GM23338 (cell line): ENCODE data around the gene ITGB2. TPM values are rescaled to one million over a fixed set of nuclear protein-coding genes. Genes with fewer than 3 reads are reported as not detected.

Experiments used
- ATAC-seq: fragments of 200-7000 bp; cut with Tn5 transposase; 3 replicates; pipeline ENCODE4 v1.9.1; 2020
- DNase-seq: peaks from one replicate; pipeline ENCODE4 v3.0.0-alpha.2; 2015; ENCODE audit warnings: low spot score
- H2AFZ ChIP-seq: fragments of 200-600 bp; sonication (generic); 2 replicates; pipeline ENCODE4 v1.8.0; 2016; ENCODE audit warnings: antibody characterized with exemption, mild to moderate bottlenecking, moderate library complexity
- H3F3A ChIP-seq: fragments of 200-600 bp; sonication (generic); replicated peaks from 2 replicates; pipeline ENCODE4 v1.8.0; 2017; ENCODE audit warnings: antibody characterized with exemption, mixed run types, low read depth
- H3K27ac ChIP-seq: fragments of 200-600 bp; sonication (generic); 2 replicates; pipeline ENCODE4 v1.6.1; 2016; ENCODE audit warnings: low read depth
- H3K27me3 ChIP-seq: fragments of 200-600 bp; sonication (generic); 2 replicates; pipeline ENCODE4 v1.8.0; 2016; ENCODE audit warnings: mild to moderate bottlenecking, mixed run types, moderate library complexity; ENCODE audit not compliant: insufficient read depth
- H3K36me3 ChIP-seq: fragments of 200-600 bp; sonication (generic); 2 replicates; pipeline ENCODE4 v1.8.0; 2016; ENCODE audit warnings: mild to moderate bottlenecking; ENCODE audit not compliant: insufficient read depth
- H3K4me1 ChIP-seq: fragments of 200-600 bp; sonication (generic); 2 replicates; pipeline ENCODE4 v1.8.0; 2016; ENCODE audit warnings: mild to moderate bottlenecking, moderate library complexity; ENCODE audit not compliant: insufficient read depth
- H3K4me2 ChIP-seq: fragments of 200-600 bp; sonication (generic); 2 replicates; pipeline ENCODE4 v1.7.1; 2017; ENCODE audit warnings: mixed run types
- H3K4me3 ChIP-seq: fragments of 200-600 bp; sonication (generic); 2 replicates; pipeline ENCODE4 v1.6.1; 2016; ENCODE audit warnings: mixed run types
- H3K79me2 ChIP-seq: fragments of 200-600 bp; sonication (generic); replicated peaks from 2 replicates; pipeline ENCODE4 v1.8.0; 2017; ENCODE audit warnings: mild to moderate bottlenecking; ENCODE audit not compliant: insufficient read depth
- H3K9me2 ChIP-seq: fragments of 200-600 bp; sonication (generic); 2 replicates; pipeline ENCODE4 v1.8.0; 2017; ENCODE audit not compliant: insufficient read depth
- H4K20me1 ChIP-seq: fragments of 200-600 bp; sonication (generic); replicated peaks from 2 replicates; pipeline ENCODE4 v1.8.0; 2017; ENCODE audit warnings: mild to moderate bottlenecking; ENCODE audit not compliant: insufficient read depth
- H3K27ac Mint-ChIP-seq: 2 replicates; pipeline ENCODE4 v1.8.0; 2020; ENCODE audit warnings: inconsistent platforms, mild to moderate bottlenecking, moderate library complexity, mixed read lengths
- H3K27me3 Mint-ChIP-seq: 3 replicates; pipeline ENCODE4 v1.8.0; 2022; ENCODE audit warnings: low read depth, mild to moderate bottlenecking, moderate library complexity, mixed read lengths, inconsistent platforms; ENCODE audit not compliant: insufficient read depth, poor library complexity
- H3K36me3 Mint-ChIP-seq: 3 replicates; pipeline ENCODE4 v1.8.0; 2021; ENCODE audit warnings: low read depth, mild to moderate bottlenecking, inconsistent platforms, moderate library complexity, mixed read lengths
- H3K4me1 Mint-ChIP-seq: 3 replicates; pipeline ENCODE4 v1.8.0; 2020; ENCODE audit warnings: mild to moderate bottlenecking, inconsistent platforms, mixed read lengths
- H3K4me3 Mint-ChIP-seq: 3 replicates; pipeline ENCODE4 v1.8.0; 2021; ENCODE audit warnings: moderate library complexity, mild to moderate bottlenecking, inconsistent platforms, mixed read lengths
- H3K9me3 Mint-ChIP-seq: 3 replicates; pipeline ENCODE4 v1.8.0; 2020; ENCODE audit warnings: moderate library complexity, mild to moderate bottlenecking, inconsistent platforms, mixed read lengths
- CREB1 ChIP-seq: fragments of 250-450 bp; sonication (Bioruptor Pico); IDR thresholded peaks from 2 replicates; pipeline ENCODE4 v1.5.0; 2020; ENCODE audit warnings: low read depth, mild to moderate bottlenecking, moderate library complexity
- EZH2 ChIP-seq: fragments of 200-600 bp; sonication (generic); IDR thresholded peaks from one replicate; pipeline ENCODE4 v1.8.0; 2017; ENCODE audit warnings: antibody characterized with exemption, mild to moderate bottlenecking, low read depth; ENCODE audit not compliant: unreplicated experiment
- EZH2phosphoT487 ChIP-seq: fragments of 200-600 bp; sonication (generic); IDR thresholded peaks from one replicate; pipeline ENCODE4 v1.8.1; 2018; ENCODE audit warnings: antibody characterized with exemption; ENCODE audit not compliant: unreplicated experiment
- POLR2AphosphoS5 ChIP-seq: IDR thresholded peaks from 2 replicates; pipeline ENCODE4 v1.6.1; 2016; ENCODE audit warnings: antibody characterized with exemption, low read depth
- REST ChIP-seq: IDR thresholded peaks from one replicate; pipeline ENCODE4 v1.6.1; 2018; ENCODE audit warnings: antibody characterized with exemption; ENCODE audit not compliant: unreplicated experiment
- ZNF114 ChIP-seq: fragments of 250-450 bp; sonication (Bioruptor Pico); IDR thresholded peaks from 2 replicates; pipeline ENCODE4 v1.5.0; 2020; ENCODE audit warnings: mild to moderate bottlenecking, moderate library complexity
- polyA plus RNA-seq: library from polyadenylated mRNA; unstranded; fragments of >200 nt; fragmentation: Nextera tagmentation; extraction: Ambion mirVana; gene quantifications from 2 replicates; pipeline ENCODE4 v1.2.1, GENCODE V29; 2016
- total RNA-seq: library from RNA; depleted of rRNA; stranded (reverse); fragments of >200 nt; shearing (Covaris generic); gene quantifications from 2 replicates; pipeline ENCODE4 v1.2.3, GENCODE V29; 2014
- TF ChIP-seq, protein P1 (sequence below), 2 experiments: fragments of 200-600 bp in 1 of 2; sonication (generic) in 1 of 2; conservative IDR thresholded peaks; 2 replicates each; pipeline versions ENCODE4 v1.5.1 to v1.6.1; 2016 to 2017; ENCODE audit warnings: antibody characterized with exemption in 2 of 2, low read depth in 2 of 2, mild to moderate bottlenecking in 2 of 2, moderate library complexity in 1 of 2

Gene ITGB2
- total and polyA plus RNA-seq, 2 experiments from 2014 or later = 0.44 to 0.63 TPM

GRCh38 chr21:44944596-44944995 is 23.9 kb upstream of the ITGB2 start (continued):
- no peak for TF ChIP-seq REST

GRCh38 chr21:44943686-44944550 is 23.2 kb upstream of the ITGB2 start:
- H3K4me3 Mint-ChIP-seq = no peak overlapping the region
- TF ChIP-seq ZNF114 (CRISPR knock-in tag) (no peak), POLR2AphosphoS5 (no peak), REST (no peak), EZH2phosphoT487 (no peak), EZH2 (no peak), CREB1 (CRISPR knock-in tag) (no peak)
- TF ChIP-seq, protein P1, sequence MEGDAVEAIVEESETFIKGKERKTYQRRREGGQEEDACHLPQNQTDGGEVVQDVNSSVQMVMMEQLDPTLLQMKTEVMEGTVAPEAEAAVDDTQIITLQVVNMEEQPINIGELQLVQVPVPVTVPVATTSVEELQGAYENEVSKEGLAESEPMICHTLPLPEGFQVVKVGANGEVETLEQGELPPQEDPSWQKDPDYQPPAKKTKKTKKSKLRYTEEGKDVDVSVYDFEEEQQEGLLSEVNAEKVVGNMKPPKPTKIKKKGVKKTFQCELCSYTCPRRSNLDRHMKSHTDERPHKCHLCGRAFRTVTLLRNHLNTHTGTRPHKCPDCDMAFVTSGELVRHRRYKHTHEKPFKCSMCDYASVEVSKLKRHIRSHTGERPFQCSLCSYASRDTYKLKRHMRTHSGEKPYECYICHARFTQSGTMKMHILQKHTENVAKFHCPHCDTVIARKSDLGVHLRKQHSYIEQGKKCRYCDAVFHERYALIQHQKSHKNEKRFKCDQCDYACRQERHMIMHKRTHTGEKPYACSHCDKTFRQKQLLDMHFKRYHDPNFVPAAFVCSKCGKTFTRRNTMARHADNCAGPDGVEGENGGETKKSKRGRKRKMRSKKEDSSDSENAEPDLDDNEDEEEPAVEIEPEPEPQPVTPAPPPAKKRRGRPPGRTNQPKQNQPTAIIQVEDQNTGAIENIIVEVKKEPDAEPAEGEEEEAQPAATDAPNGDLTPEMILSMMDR (conservative IDR thresholded peaks at IDR 0.05; ENCODE audit: low read depth in 2 of 2) = no peak

More at GRCh38 chr21:44943686-44944550, 23.2 kb upstream of the ITGB2 start:
- H3K4me2 ChIP-seq = no peak overlapping the region
- H3K4me3 ChIP-seq = no peak overlapping the region
- H3K27me3 ChIP-seq = 0 out of 2 replicates have a peak, but pooled peaks cover 2% of the 10 kb centered on the region
- peaks cover 10% of the 10 kb centered on the region for H3K27me3 Mint-ChIP-seq
- peaks cover 49% of the 10 kb centered on the region for H4K20me1 ChIP-seq
- H3K27ac Mint-ChIP-seq = no peak overlapping the region; the same call in 1 of the 2 replicates
- no peaks in the 10 kb centered on the region for H3F3A ChIP-seq
- 0 out of 2 replicates have a peak, but pooled peaks cover 5% of the 10 kb centered on the region for H3K36me3 ChIP-seq
- no peaks in the 10 kb centered on the region; the same call in 2 of the 3 replicates for H3K9me3 Mint-ChIP-seq
- no peaks in the 10 kb centered on the region for H3K9me2 ChIP-seq
- no peak overlapping the region for H3K27ac ChIP-seq
- peaks cover 83% of the 10 kb centered on the region for H3K79me2 ChIP-seq
- peaks cover 19% of the 10 kb centered on the region for H3K4me1 Mint-ChIP-seq
- peaks cover 46% of the 10 kb centered on the region for H3K36me3 Mint-ChIP-seq
- ATAC-seq = no peak
- no peak overlapping the region for H2AFZ ChIP-seq
- peaks cover 10% of the 10 kb centered on the region for H3K4me1 ChIP-seq
- no peak for DNase-seq
